CD4-positive, alpha-beta T cell (primary cell): ENCODE results near the gene PAWR. TPM values are rescaled to one million over a fixed set of nuclear protein-coding genes. Genes with fewer than 3 reads are reported as not detected.

Experiments
- ATAC-seq: fragments of 200-7000 bp; cut with Tn5 transposase; one replicate; pipeline ENCODE4 v1.10.0; 2022; ENCODE audit warnings: mild to moderate bottlenecking; ENCODE audit not compliant: poor library complexity
- CTCF ChIA-PET: fragments of 350-600 bp; sonication (Branson Sonifier 250); formaldehyde crosslinking; loops from one replicate; lab custom pipeline; 2021; ENCODE audit warnings: antibody characterized with exemption, inconsistent platforms; lab: Charles Lee
- POLR2A ChIA-PET: fragments of 350-600 bp; sonication (Branson Sonifier 250); formaldehyde crosslinking; loops from one replicate; lab custom pipeline; 2021; ENCODE audit warnings: antibody characterized with exemption, inconsistent platforms; lab: Charles Lee
- DNase-seq, 14 experiments: peaks; one replicate each; pipeline ENCODE4 v3.0.0-alpha.2; 2013 to 2020; ENCODE audit warnings: mixed read lengths in 2 of 14
- H3K27ac ChIP-seq, 2 donors: one replicate each; pipeline versions ENCODE4 v1.5.1 to v1.7.0; 2013; ENCODE audit warnings: low read length in 2 of 2, low read depth in 1 of 2, mild to moderate bottlenecking in 1 of 2
- H3K27me3 ChIP-seq, 2 experiments: 1 replicate in 1 of 2; 2 replicates in 1 of 2; pipeline versions ENCODE4 v1.6.1 to v1.7.0; 2013; ENCODE audit warnings: low read length in 2 of 2, control low read depth in 1 of 2, mild to moderate bottlenecking in 1 of 2, moderate library complexity in 1 of 2; ENCODE audit not compliant: insufficient read depth in 2 of 2, control insufficient read depth in 1 of 2
- H3K36me3 ChIP-seq: one replicate; pipeline ENCODE4 v1.6.1; 2013; ENCODE audit warnings: low read length, control low read depth; ENCODE audit not compliant: insufficient read depth
- H3K4me1 ChIP-seq: one replicate; pipeline ENCODE4 v1.6.1; 2013; ENCODE audit warnings: low read length, control low read depth; ENCODE audit not compliant: insufficient read depth
- H3K4me3 ChIP-seq: one replicate; pipeline ENCODE4 v1.5.1; 2013; ENCODE audit warnings: mild to moderate bottlenecking, low read length, moderate library complexity
- H3K9me3 ChIP-seq, 2 experiments: 1 replicate in 1 of 2; 2 replicates in 1 of 2; pipeline versions ENCODE4 v1.6.1 to v1.7.0; 2013; ENCODE audit warnings: low read length in 2 of 2, mild to moderate bottlenecking in 2 of 2, control low read depth in 1 of 2, moderate library complexity in 1 of 2; ENCODE audit not compliant: control insufficient read depth in 1 of 2, insufficient read depth in 1 of 2
- H3K27ac Mint-ChIP-seq: one replicate; pipeline ENCODE4 v1.8.0; 2020; ENCODE audit warnings: mixed read lengths
- H3K27me3 Mint-ChIP-seq: one replicate; pipeline ENCODE4 v1.8.0; 2021; ENCODE audit warnings: mixed read lengths
- H3K36me3 Mint-ChIP-seq: one replicate; pipeline ENCODE4 v1.8.0; 2021; ENCODE audit warnings: low read depth, mixed read lengths
- H3K4me1 Mint-ChIP-seq: one replicate; pipeline ENCODE4 v1.8.0; 2021; ENCODE audit warnings: low read depth, mixed read lengths
- H3K4me3 Mint-ChIP-seq: one replicate; pipeline ENCODE4 v1.8.0; 2020; ENCODE audit warnings: mild to moderate bottlenecking, mixed read lengths
- H3K9me3 Mint-ChIP-seq: one replicate; pipeline ENCODE4 v1.8.0; 2020; ENCODE audit warnings: mixed read lengths
- CTCF ChIP-seq: fragments of 200-600 bp; IDR thresholded peaks from one replicate; pipeline ENCODE4 v1.8.0; 2022; ENCODE audit warnings: antibody characterized with exemption, mild to moderate bottlenecking
- intact Hi-C, 2 experiments: fragments of 100-400 bp; cut with DNase I in 1 of 2; cut with micrococcal nuclease in 1 of 2; formaldehyde crosslinking; loops; one replicate each; pipeline versions ENCODE4 v1.15.1 to v1.9.0; 2023 to 2025; cut with DNase I, micrococcal nuclease
- total RNA-seq, 174 experiments: library from RNA in 2 of 174; stranded (reverse) in 2 of 174; gene quantifications; one replicate each; pipeline ENCODE4 v1.2.3 and lab custom pipeline; 2021 to 2026

The PAWR gene
- total RNA-seq, 2 experiments from 2014 or later: 1.6 to 3.2 TPM

GRCh38 chr12:79559591-79559990 is 131.2 kb downstream of the PAWR start:
- Mint-ChIP-seq H3K36me3 (no peaks in the 10 kb centered on the region), H3K27me3 (no peaks in the 10 kb centered on the region), H3K27ac (no peak overlapping the region), H3K4me1 (no peaks in the 10 kb centered on the region), H3K9me3 (no peaks in the 10 kb centered on the region), H3K4me3 (no peak overlapping the region)
- Histone ChIP-seq H3K4me1 (no peaks in the 10 kb centered on the region), H3K9me3 (peaks cover 0 to 12% of the 10 kb centered on the region in 2 experiments), H3K27me3 (no peaks in the 10 kb centered on the region), H3K27ac (no peak overlapping the region), H3K4me3 (no peak overlapping the region), H3K36me3 (no peaks in the 10 kb centered on the region)
- TF ChIP-seq CTCF: no peak
- intact Hi-C loops: loop anchor here (2.0 to 10.0 kb wide), 3 partner anchors 178 to 707 kb away; no protein-coding TSS in a partner anchor
- no peak for ATAC-seq
- POLR2A ChIA-PET: no interaction called here
- DNase-seq: no peak
- CTCF ChIA-PET: no interaction called here

GRCh38 chr12:79558924-79559469 is 131.8 kb downstream of the PAWR start:
- H3K9me3 ChIP-seq: peaks cover 0 to 8% of the 10 kb centered on the region in 2 experiments
- POLR2A ChIA-PET: no interaction called here
- H3K27ac ChIP-seq: no peak overlapping the region
- Mint-ChIP-seq H3K4me1 (no peaks in the 10 kb centered on the region), H3K4me3 (no peak overlapping the region), H3K9me3 (no peaks in the 10 kb centered on the region), H3K27ac (no peak overlapping the region), H3K36me3 (no peaks in the 10 kb centered on the region), H3K27me3 (no peaks in the 10 kb centered on the region)
- no peak overlapping the region for H3K4me3 ChIP-seq
- no peak for DNase-seq
- intact Hi-C loops: loop anchor here (2.0 to 10.0 kb wide), 3 partner anchors 178 to 708 kb away; no protein-coding TSS in a partner anchor
- ATAC-seq: no peak
- no peaks in the 10 kb centered on the region for H3K4me1 ChIP-seq
- no peaks in the 10 kb centered on the region for H3K36me3 ChIP-seq
- TF ChIP-seq CTCF: no peak
- no peaks in the 10 kb centered on the region for H3K27me3 ChIP-seq
- CTCF ChIA-PET: no interaction called here

GRCh38 chr12:79557690-79558315 is 133.0 kb downstream of the PAWR start:
- intact Hi-C loops: loop anchor here (2.0 to 10.0 kb wide), 3 partner anchors 179 to 709 kb away; no protein-coding TSS in a partner anchor
- H3K4me1 ChIP-seq: no peaks in the 10 kb centered on the region
- ChIA-PET CTCF (no interaction called here), POLR2A (no interaction called here)
- H3K9me3 Mint-ChIP-seq: no peaks in the 10 kb centered on the region
- DNase-seq: no peak
- H3K4me3 ChIP-seq: no peak overlapping the region
- no peaks in the 10 kb centered on the region for H3K36me3 ChIP-seq
- H3K27me3 ChIP-seq: no peaks in the 10 kb centered on the region
- ATAC-seq: no peak
- TF ChIP-seq CTCF: no peak
- H3K27me3 Mint-ChIP-seq: no peaks in the 10 kb centered on the region
- no peak overlapping the region for H3K4me3 Mint-ChIP-seq
- no peak overlapping the region for H3K27ac Mint-ChIP-seq
- H3K9me3 ChIP-seq: peaks cover 0 to 12% of the 10 kb centered on the region in 2 experiments
- no peaks in the 10 kb centered on the region for H3K36me3 Mint-ChIP-seq
- H3K4me1 Mint-ChIP-seq: no peaks in the 10 kb centered on the region
- no peak overlapping the region for H3K27ac ChIP-seq
